ENCODE measurements around the gene NPM1. TPM values are rescaled to one million over a fixed set of nuclear protein-coding genes. Genes with fewer than 3 reads are reported as not detected.
"Not testable (repeated sequence)": the region's sequence is repeated elsewhere in the genome, so short reads cannot be mapped to it uniquely, and the experiment has no call there.

NPM1 gene
- total RNA-seq, 1 experiment from 2014 or later, result 3,122 TPM

GRCh38 chr5:171384999-171385398, 2.6 kb upstream of the NPM1 start:
- not testable (repeated sequence) for H3K27ac ChIP-seq (ENCODE audit: insufficient read length, low read depth, low read length); H2BK20ac ChIP-seq (ENCODE audit: low read depth, low read length, poor library complexity, severe bottlenecking); H4K91ac ChIP-seq (ENCODE audit: insufficient read length, low read depth, low read length); H3K9me3 ChIP-seq (ENCODE audit: control insufficient read depth, low read depth, low read length); H3K18ac ChIP-seq (ENCODE audit: insufficient read length, low read depth, low read length); H2BK15ac ChIP-seq (ENCODE audit: low read depth, low read length); H3K23me2 ChIP-seq (ENCODE audit: insufficient read length, low read depth, low read length, poor library complexity, severe bottlenecking); H3T11ph ChIP-seq (ENCODE audit: low read length); H3K4me1 ChIP-seq (ENCODE audit: insufficient read depth, low read length); H3K27me3 Mint-ChIP-seq (ENCODE audit: low read depth); H4K8ac ChIP-seq (replicated peaks; ENCODE audit: insufficient read length, low read depth, low read length); H2BK12ac ChIP-seq (ENCODE audit: insufficient read length, low read depth, low read length); DNase-seq; H3K56ac ChIP-seq (ENCODE audit: insufficient read length, low read depth, low read length); H3K4me2 ChIP-seq (ENCODE audit: insufficient read depth, insufficient read length, low read length); H3K27ac Mint-ChIP-seq; H3K27me3 ChIP-seq (ENCODE audit: insufficient read depth, low read length); H4K5ac ChIP-seq (ENCODE audit: insufficient read length, low read depth, low read length); H2BK5ac ChIP-seq (ENCODE audit: insufficient read length, low read length); H3K4ac ChIP-seq (ENCODE audit: low read depth, low read length); H3K79me1 ChIP-seq (ENCODE audit: insufficient read depth, low read depth, low read length, poor library complexity, severe bottlenecking); H3K4me3 Mint-ChIP-seq; H3K14ac ChIP-seq (ENCODE audit: insufficient read depth, low read length); H2AFZ ChIP-seq (ENCODE audit: low read length); H3K9ac ChIP-seq (ENCODE audit: extremely low read depth, insufficient read length, low read length); H2BK120ac ChIP-seq (ENCODE audit: low read depth, low read length, poor library complexity, severe bottlenecking); H4K20me1 ChIP-seq (ENCODE audit: control insufficient read depth, insufficient read depth, insufficient read length); H2AK5ac ChIP-seq (ENCODE audit: insufficient read length, low read length); H3K23ac ChIP-seq (ENCODE audit: insufficient read length, low read depth, low read length)
- peaks cover 23% of the 10 kb centered on the region for H3K79me2 ChIP-seq (ENCODE audit: insufficient read depth, low read length)
- WGBS (ENCODE audit: extremely low coverage, insufficient read length, low lambda C conversion rate), result no CpG with 5 or more reads among the region's 3 CpGs
- Mint-ChIP-seq H3K4me1 (peaks cover 8 to 14% of the 10 kb centered on the region in 2 experiments), H3K9me3 (peaks cover 4 to 11% of the 10 kb centered on the region in 2 experiments; a peak in 4 of 5 replicates), H3K36me3 (ENCODE audit: insufficient read depth in 1 of 3, low read depth in 3 of 3) (peaks cover 23 to 24% (median 23%) of the 10 kb centered on the region in 3 experiments)
